ENCODE data around the gene RTEL1.

GRCh38 chr20:63660622-63661021 is 2.5 kb downstream of the RTEL1 start:
- TF ChIP-seq CTCF (IDR thresholded peaks at IDR 0.05) (no peak), POLR2A (IDR thresholded peaks at IDR 0.05) (no peak), EP300 (IDR thresholded peaks at IDR 0.05) (no peak)
